Skin epidermis (tissue), 12 donors: ENCODE measurements around the gene CCNT2.
"Not testable (repeated sequence)": the region's sequence is repeated elsewhere in the genome, so short reads cannot be mapped to it uniquely, and the experiment has no call there.

Experiments
- H3K27ac ChIP-seq, 21 experiments: fragments of 200-600 bp; sonication (generic) in 11 of 21; one replicate each; pipeline ENCODE4 v1.5.0; 2020; ENCODE audit warnings: mild to moderate bottlenecking in 3 of 21, inconsistent platforms in 2 of 21, moderate library complexity in 2 of 21
- H3K4me3 ChIP-seq, 7 experiments: fragments of 200-600 bp; sonication (generic) in 2 of 7; one replicate each; pipeline ENCODE4 v1.5.0; 2020; ENCODE audit warnings: inconsistent platforms in 2 of 7, mild to moderate bottlenecking in 2 of 7, moderate library complexity in 1 of 7

CCNT2 gene

DNA sequence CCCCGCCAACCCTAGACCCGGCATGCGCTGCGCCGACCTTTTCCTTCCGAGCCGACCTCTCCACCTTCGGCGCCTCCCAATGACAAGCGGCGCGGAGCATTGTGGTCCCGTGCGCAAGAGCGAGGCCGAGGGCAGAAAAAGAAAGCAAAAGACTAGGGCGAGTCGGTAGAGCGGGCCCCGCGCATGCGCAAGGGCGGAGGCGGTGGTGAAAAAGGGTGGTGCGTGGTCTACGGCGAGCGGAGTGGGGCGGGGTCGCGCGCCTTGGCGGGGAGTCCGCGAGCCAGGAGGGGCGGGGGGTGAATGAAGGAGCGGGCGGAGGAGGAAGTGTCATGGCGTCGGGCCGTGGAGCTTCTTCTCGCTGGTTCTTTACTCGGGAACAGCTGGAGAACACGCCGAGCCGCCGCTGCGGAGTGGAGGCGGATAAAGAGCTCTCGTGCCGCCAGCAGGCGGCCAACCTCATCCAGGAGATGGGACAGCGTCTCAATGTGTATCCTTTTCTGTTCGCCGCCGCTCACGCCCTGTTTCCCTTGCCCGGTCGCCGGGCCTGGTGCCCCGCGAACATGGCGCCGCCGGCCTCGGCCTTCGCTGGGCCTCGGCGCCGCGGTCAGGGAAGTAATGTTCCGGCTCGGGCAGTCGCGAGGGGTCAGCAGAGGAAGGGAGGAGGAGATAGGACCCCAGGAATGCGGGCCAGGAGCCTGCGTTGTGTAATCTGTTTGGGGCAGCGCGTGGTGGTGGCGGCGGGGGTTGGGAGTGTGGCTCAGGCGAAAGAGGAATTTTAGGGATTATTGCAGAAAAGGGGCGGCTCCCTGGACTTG, at the start of gene CCNT2:
Gene CCNT2 (plus strand): TSS at position 297 of the 815 bp plus-strand sequence. CDS start 33 bp downstream, at position 330.
- peak within 1 kb of the TSS; percentile 76 to 96 (median 87) for H3K4me3 ChIP-seq
- peak within 1 kb of the TSS; percentile 88 to 99 (median 98) for H3K27ac ChIP-seq

DNA sequence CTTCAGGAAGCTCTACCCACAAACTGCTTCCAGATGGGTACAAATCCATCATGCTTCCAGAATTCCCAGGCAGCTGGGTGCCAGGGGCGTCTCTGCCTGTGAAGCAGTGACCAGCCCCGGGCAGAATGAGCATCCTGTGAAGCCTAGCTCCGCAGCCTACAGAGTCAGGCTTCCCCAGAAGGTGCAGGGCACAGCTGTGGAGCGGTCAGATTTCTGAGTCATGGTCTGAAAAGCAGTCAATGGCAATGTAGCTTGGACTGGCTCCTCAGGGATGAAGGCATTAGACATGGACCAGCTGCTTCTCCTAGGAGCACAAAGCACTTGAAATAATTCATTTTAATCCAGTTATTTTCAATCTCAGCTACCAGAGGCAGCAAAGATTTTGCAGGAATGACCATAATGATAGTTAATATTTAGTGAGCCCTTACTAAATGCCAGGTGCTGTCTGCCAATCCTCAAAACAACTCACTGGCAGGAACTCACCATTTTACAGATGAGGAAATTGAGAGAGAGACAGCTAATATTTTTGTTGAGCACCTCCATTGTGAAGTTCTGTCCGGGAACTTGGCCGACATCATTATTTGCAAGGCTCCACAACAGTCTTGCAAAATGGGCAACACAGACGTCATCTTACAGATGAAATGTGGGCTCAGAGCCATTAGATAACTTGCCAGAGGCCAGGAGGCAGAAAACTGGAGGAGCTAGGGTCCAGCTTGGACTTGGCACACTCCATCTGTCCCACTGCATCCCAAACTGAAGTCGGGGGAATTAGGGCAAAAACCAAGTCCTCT, 48.5 kb upstream of the CCNT2 start:
- no peak overlapping the region for H3K4me3 ChIP-seq
- H3K27ac ChIP-seq: no peak overlapping the region

DNA sequence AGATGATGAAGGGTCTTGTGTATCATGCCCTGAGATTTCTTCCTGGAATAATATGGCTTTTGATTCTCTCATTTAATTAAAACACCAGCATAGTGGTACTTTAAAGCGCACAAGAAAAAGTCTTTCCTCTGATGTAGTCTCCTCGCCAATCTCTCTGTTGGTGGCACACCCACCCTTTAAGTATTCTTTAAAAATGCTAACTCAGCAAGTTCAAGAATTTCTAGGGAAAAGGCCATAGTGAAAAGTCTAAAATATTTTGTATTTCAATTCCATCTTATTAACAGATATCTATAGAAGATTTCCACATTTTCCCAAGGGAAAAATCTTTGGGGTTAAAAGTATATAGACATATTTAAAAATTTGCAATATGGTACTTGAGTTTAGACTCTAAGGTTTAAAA, 45.5 kb upstream of the CCNT2 start:
- Histone ChIP-seq H3K27ac (no peak overlapping the region), H3K4me3 (no peak overlapping the region)

DNA sequence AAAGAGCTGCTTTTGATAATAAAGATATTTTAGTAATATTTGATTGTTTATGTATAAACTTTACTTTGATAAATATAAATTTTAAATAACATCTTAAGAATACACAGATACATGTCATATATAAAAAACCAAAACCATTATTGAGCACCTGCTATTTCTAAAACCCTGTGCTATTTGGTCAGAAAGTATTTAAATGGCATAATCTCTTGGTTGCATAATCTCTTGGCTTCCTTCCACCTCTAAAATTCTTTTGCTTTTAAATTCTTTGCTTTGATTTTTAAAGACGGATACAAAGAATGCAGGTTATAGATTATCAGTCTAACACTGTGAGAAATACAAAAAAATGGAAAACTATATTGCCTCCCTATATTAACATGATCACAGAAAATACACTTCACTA, 43.3 kb upstream of the CCNT2 start:
- Histone ChIP-seq H3K27ac (no peak overlapping the region), H3K4me3 (no peak overlapping the region)

DNA sequence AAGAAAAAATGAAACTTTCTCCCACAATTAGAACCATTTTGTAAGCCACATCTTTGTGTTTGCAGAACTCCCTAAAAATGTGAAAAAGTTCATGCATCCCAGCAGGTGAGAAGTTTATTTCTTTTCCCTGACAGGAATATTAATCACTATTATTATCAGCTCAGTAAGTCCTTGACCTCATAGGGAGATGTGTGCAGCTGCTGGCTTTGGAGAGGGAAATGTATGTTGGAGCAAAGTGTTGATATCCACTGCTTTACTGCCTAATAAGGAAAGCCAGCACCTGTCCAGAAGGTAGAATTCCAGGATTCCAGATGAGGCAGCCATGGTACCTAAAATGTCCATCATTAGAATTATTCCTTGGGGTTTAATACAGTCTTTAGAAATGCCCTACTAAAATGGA, 35.8 kb upstream of the CCNT2 start:
- Histone ChIP-seq H3K4me3 (no peak overlapping the region), H3K27ac (no peak overlapping the region)

DNA sequence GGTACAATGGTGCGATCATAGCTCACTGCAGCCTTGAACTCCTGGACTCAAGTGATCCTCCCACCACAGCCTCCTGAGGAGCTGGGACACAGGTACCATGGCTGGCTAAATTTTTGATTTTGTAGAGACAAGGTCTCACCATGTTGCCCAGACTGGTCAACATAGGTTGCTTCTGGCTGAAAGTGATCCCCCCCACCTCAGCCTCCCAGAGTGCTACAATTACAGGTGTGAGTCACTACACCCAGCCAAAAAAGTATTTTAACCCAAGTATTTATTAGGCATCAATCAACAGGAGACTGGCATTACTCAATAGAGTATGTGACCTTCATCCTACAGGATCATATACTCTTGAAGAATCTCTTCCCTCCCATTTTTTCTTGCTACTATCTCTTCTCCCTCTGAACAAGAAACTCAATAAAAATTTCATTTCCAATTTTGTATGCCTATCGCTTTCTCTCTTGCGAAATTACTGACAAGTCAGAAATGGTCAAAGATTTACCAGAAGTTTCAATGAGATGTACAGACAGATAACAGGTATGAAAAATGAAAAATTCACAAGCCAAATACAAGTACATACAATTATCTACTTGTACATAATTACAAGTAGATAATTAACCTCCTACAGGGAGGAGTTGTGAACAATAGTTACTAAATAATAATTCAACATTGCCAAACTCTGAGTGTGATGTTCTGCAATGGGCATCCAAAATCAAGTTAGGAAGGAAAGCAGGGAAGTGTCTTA, 34.9 kb upstream of the CCNT2 start:
- Histone ChIP-seq H3K4me3 (no peak overlapping the region), H3K27ac (no peak overlapping the region)

DNA sequence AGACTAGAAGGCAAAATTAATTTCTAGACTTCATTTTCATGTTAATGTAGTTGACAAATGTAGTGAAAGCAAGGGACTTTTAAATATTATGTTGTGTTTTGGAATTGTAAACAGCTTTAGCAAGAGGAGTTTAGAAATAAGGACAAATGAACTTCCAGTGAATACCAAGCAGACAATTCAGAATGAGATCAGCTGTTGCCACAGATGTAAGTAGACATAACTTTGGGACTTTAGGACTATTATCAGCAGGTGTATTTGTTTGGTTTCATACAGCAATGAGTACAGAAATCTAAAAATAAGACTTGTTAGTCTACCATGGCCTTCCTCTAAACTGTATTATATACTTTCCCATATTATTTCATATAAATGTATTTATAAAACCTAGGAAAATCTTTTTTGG, 34.2 kb upstream of the CCNT2 start:
- no peak overlapping the region for H3K27ac ChIP-seq
- H3K4me3 ChIP-seq: no peak overlapping the region

DNA sequence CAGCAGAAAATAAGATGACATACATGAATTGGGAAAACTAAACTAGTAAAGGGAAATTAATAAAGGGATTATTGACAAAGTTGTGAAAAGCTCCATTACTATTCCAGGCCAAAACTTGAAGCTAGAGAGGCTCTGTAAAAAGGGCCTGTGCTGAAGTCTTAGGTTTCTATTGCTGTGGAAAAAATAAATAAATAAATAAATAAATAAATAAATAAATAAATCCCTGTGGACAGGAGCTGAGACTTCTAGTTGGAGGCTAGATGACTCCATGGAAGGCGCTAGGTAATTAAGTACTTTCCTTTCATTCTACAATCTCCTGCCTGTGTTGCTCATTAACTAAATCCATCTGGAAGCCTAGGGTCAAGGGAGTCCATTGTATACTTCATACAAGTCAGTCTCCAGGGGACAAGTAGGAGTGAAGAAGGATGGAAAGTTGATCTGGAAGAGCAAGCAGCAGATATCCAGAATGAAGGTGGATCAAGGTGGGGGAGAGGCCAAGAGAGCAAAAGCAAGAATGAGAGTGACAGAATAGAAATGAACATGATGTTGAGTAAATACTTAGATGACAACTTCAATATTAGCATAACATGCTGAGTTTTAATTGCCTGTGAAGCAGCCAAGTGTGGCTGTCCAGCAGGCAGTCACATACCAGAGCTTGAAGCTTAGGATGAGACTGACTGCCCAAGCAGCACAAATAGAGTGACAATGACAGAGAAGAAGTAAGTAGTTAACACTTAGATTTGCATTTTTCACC, 26.2 kb upstream of the CCNT2 start:
- Histone ChIP-seq H3K4me3 (no peak overlapping the region), H3K27ac (no peak overlapping the region)

DNA sequence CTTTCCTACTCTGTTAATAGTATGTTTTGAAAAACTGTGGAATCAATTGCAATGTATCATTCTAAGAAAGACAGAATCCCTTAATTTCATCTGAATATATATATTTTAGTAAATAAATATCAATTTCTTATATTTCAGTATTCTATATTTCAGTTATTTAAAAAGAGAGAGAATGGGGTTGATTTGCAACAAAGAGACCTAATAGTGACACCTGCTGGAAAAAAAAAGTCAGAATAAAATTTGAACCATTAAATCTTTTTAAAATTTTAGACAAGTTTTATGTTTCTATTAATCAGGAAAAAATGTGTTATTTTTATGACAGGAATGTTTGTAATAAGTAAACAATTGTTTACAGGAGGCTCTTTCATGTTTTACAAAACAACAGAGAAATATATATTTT, 20.7 kb upstream of the CCNT2 start:
- Histone ChIP-seq H3K4me3 (no peak overlapping the region), H3K27ac (no peak overlapping the region)

DNA sequence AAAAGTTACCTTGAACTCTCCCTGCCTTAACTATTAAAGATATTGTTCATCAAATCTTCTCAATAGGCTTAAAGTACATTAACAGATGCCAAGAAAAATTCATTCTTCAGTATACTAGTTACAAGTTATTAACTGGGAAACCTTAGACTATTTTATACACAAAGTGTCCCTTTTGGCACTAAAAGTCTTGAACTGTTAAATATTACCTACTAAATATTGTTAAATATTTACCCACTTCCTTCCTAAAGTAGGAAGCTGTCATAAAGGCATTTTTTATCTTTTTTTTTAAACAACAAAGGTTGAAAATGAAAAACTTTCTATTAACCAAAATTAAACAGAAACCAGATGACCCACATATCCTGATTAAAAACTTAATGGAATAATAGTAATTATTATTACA, 19.4 kb upstream of the CCNT2 start:
- no peak overlapping the region for H3K27ac ChIP-seq

DNA sequence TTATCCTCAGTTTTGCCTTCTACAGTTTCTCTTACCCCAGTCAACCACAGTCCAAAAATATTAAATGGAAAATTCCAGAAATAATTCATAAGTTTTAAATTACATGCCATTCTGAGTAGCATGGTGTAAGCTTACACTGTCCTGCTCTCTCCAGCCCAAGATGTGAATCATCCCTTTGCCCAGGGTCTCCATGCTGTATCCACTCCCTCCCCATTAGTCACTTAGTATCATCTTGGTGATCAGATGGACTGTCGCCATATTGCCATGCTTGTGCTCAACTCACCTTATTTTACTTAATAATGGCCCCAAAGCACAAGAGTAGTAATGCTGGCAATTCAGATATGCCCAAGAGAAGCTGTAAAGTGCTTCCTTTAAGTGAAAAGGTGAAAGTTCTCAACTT, 18.5 kb upstream of the CCNT2 start:
- H3K4me3 ChIP-seq: no peak overlapping the region
- H3K27ac ChIP-seq: no peak overlapping the region

More for the DNA sequence above, 19.4 kb upstream of the CCNT2 start:
- H3K4me3 ChIP-seq: no peak overlapping the region

DNA sequence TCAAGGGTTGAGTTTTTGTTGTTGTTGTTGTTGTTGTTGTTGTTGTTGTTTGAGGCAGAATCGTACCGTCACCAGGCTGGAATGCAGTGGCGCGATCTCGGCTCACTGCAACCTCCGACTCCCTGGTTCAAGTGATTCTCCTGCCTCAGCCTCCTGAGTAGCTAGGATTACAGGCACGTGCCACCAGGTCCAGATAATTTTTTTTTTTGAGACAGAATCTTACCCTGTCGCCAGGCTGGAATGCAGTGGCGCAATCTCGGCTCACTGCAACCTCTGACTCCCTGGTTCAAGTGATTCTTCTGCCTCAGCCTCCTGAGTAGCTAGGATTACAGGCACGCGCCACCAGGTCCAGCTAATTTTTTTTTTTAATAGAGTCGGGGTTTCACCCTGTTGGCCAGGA, 14.9 kb upstream of the CCNT2 start:
- not testable (repeated sequence) for H3K4me3 ChIP-seq, H3K27ac ChIP-seq

DNA sequence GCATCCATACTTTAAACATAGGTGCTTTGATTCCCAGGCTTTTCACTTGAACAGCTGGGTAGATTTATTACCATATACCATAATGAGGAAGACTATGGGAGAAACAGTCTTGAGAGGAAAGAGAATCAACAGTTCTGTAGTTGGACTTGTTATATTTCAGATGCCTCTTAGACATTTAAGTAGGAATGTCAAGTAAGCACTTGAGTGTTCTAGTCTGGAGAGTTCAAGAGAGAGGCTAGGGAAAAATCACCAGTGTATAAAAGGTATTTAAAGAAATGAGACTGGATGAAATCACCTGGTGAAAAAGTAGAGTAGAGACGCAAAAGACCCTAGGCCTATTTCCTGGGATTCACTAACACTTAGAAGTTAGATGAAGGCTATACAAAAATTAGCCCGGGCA, 13.5 kb upstream of the CCNT2 start:
- Histone ChIP-seq H3K27ac (no peak overlapping the region), H3K4me3 (no peak overlapping the region)

DNA sequence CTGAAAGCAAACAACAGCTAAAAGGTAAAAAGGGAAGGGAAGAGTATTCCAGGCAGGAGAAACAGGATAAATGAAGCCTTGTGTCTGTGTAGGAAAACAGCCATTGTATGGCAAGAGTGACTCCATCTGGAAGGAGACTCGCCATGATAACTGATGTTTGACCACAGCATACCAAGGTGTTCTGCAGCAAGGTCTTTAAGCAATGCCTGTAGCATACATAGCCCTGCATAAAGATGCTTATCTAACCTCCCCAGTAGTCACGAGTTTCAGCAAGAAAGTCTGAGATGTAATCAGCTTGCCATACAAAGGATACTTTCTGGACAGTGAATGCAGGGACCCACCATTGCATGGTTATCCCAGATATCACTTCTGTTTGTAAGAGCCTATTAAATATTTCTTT, 11.9 kb upstream of the CCNT2 start:
- Histone ChIP-seq H3K4me3 (no peak overlapping the region), H3K27ac (no peak overlapping the region)

DNA sequence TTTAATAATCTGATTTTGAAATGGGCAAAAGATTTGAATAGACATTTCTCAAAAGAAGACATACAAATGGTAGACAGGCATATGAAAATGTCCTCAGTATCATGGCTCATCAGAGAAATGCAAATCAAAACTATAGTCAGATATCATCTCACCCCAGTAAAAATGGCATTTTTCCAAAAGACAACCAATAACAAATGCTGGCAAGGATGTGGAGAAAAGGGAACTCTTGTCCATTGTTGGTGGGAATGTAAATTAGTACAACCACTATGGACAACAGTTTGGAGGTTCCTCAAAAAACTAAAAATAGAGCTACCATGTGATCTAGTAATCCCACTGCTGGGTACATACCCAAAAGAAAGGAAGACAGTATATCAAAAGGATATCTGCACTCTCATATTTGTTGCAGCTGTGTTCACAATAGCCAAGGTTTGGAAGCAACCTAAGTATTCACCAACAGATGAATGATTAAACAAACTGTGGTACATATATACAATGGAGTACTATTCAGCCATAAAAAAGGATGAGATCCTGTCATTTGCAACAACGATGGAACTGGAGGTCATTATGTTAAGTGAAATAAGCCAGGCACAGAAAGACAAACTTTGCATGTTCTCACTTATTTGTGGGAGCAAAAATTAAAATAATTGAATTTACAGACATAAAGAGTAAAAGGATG, 11.0 kb upstream of the CCNT2 start:
- not testable (repeated sequence) for H3K4me3 ChIP-seq, H3K27ac ChIP-seq

DNA sequence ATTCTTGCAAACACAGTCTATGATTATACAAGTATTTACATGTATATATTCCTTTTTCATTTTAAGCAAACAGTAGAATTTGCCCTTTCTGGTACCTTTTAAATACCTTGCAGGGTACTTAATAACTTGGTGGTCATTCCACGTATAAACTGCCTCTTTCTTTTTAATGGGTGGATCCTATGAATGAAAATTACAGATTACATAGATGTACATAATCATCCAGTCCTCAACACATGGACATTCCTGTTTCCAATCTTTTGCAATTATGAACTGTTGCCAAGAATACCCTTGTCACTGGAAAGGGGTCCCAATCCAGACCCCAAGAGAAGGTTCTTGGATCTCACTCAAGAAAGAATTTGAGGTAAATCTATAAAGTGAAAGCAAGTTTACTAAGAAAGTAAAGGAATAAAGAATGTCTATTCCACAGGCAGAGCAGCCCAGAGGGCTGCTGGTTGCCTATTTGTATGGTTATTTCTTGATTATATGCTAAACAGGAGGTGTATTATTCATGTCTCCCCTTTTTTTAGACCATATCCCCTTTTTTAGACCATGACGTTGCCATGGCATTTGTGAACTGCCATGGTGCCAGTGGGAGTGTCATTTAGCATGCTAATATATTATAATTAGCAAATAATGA, 7.7 kb upstream of the CCNT2 start:
- H3K4me3 ChIP-seq: no peak overlapping the region
- no peak overlapping the region for H3K27ac ChIP-seq

DNA sequence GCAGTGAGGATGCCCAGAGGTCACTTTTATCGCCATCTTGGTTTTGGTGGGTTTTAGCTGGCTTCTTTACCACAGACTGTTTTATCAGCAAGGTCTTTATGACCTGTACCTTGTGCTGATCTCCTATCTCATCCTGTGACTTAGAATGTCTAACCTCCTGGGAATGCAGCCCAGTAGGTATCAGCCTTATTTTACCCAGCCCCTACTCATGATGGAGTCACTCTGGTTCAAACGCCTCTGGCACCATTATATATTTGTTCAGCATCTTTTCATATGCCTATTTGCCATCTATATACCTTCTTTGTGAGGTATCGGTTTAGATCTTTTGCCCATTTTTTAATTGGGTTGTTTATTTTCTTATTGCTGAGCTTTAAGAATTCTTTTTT, 7.2 kb upstream of the CCNT2 start:
- H3K27ac ChIP-seq: no peak overlapping the region
- H3K4me3 ChIP-seq: no peak overlapping the region

DNA sequence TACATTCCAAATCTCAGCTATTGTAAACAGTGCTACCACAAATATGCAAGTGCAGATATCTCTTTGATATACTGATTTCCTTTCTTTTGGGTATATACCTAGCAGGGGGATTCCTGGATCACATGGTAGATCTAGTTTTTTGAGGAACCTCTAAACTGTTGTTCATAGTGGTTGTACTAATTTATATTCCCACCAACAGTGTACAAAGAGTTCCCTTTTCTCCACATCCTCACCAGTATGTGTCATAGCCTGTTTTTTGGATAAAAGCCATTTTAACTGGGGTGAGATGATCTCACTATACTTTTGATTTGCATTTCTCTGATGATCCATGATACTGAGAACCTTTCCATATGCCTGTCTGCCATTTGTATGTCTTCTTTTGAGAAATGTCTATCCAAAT, 6.3 kb upstream of the CCNT2 start:
- H3K4me3 ChIP-seq: no peak overlapping the region

DNA sequence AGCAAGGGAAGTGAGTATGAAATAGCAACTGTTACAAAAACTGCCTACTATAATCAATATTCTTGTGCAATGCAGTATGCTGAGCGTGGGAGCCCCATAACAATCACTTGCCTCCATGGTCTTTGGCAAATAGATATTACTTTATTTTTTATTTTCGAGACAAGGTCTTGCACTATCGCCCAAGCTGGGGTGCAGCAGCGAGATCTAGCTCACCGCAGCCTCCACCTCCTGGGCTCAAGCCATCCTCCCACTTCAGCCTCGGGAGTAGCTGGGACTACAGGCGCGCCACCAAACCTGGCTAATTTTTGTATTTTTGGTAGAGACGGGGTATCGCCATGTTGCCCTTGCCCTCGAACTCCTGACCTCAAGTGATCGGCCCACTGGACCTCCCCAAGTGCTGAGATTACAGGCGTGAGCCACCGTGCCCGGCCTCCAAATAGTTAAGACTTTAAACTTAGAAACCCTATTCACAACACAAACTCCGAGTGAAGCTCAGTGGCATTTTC, 1.2 kb upstream of the CCNT2 start:
- Histone ChIP-seq H3K27ac (peak overlapping the region; percentile 88 to 99 (median 98)), H3K4me3 (peak overlapping the region; percentile 76 to 96 (median 87))

More for the DNA sequence above, 6.3 kb upstream of the CCNT2 start:
- H3K27ac ChIP-seq: no peak overlapping the region
